GM23338 (cell line): ENCODE data around the gene NEK4. TPM values are rescaled to one million over a fixed set of nuclear protein-coding genes. Genes with fewer than 3 reads are reported as not detected.

Experiments
- ATAC-seq: fragments of 200-7000 bp; cut with Tn5 transposase; 3 replicates; pipeline ENCODE4 v1.9.1; 2020
- DNase-seq: peaks from one replicate; pipeline ENCODE4 v3.0.0-alpha.2; 2015; ENCODE audit warnings: low spot score
- H2AFZ ChIP-seq: fragments of 200-600 bp; sonication (generic); 2 replicates; pipeline ENCODE4 v1.8.0; 2016; ENCODE audit warnings: antibody characterized with exemption, mild to moderate bottlenecking, moderate library complexity
- H3F3A ChIP-seq: fragments of 200-600 bp; sonication (generic); replicated peaks from 2 replicates; pipeline ENCODE4 v1.8.0; 2017; ENCODE audit warnings: antibody characterized with exemption, mixed run types, low read depth
- H3K27ac ChIP-seq: fragments of 200-600 bp; sonication (generic); 2 replicates; pipeline ENCODE4 v1.6.1; 2016; ENCODE audit warnings: low read depth
- H3K27me3 ChIP-seq: fragments of 200-600 bp; sonication (generic); 2 replicates; pipeline ENCODE4 v1.8.0; 2016; ENCODE audit warnings: mild to moderate bottlenecking, mixed run types, moderate library complexity; ENCODE audit not compliant: insufficient read depth
- H3K36me3 ChIP-seq: fragments of 200-600 bp; sonication (generic); 2 replicates; pipeline ENCODE4 v1.8.0; 2016; ENCODE audit warnings: mild to moderate bottlenecking; ENCODE audit not compliant: insufficient read depth
- H3K4me1 ChIP-seq: fragments of 200-600 bp; sonication (generic); 2 replicates; pipeline ENCODE4 v1.8.0; 2016; ENCODE audit warnings: mild to moderate bottlenecking, moderate library complexity; ENCODE audit not compliant: insufficient read depth
- H3K4me2 ChIP-seq: fragments of 200-600 bp; sonication (generic); 2 replicates; pipeline ENCODE4 v1.7.1; 2017; ENCODE audit warnings: mixed run types
- H3K4me3 ChIP-seq: fragments of 200-600 bp; sonication (generic); 2 replicates; pipeline ENCODE4 v1.6.1; 2016; ENCODE audit warnings: mixed run types
- H3K79me2 ChIP-seq: fragments of 200-600 bp; sonication (generic); replicated peaks from 2 replicates; pipeline ENCODE4 v1.8.0; 2017; ENCODE audit warnings: mild to moderate bottlenecking; ENCODE audit not compliant: insufficient read depth
- H3K9me2 ChIP-seq: fragments of 200-600 bp; sonication (generic); 2 replicates; pipeline ENCODE4 v1.8.0; 2017; ENCODE audit not compliant: insufficient read depth
- H4K20me1 ChIP-seq: fragments of 200-600 bp; sonication (generic); replicated peaks from 2 replicates; pipeline ENCODE4 v1.8.0; 2017; ENCODE audit warnings: mild to moderate bottlenecking; ENCODE audit not compliant: insufficient read depth
- H3K27ac Mint-ChIP-seq: 2 replicates; pipeline ENCODE4 v1.8.0; 2020; ENCODE audit warnings: inconsistent platforms, mild to moderate bottlenecking, moderate library complexity, mixed read lengths
- H3K27me3 Mint-ChIP-seq: 3 replicates; pipeline ENCODE4 v1.8.0; 2022; ENCODE audit warnings: low read depth, mild to moderate bottlenecking, moderate library complexity, mixed read lengths, inconsistent platforms; ENCODE audit not compliant: insufficient read depth, poor library complexity
- H3K36me3 Mint-ChIP-seq: 3 replicates; pipeline ENCODE4 v1.8.0; 2021; ENCODE audit warnings: low read depth, mild to moderate bottlenecking, inconsistent platforms, moderate library complexity, mixed read lengths
- H3K4me1 Mint-ChIP-seq: 3 replicates; pipeline ENCODE4 v1.8.0; 2020; ENCODE audit warnings: mild to moderate bottlenecking, inconsistent platforms, mixed read lengths
- H3K4me3 Mint-ChIP-seq: 3 replicates; pipeline ENCODE4 v1.8.0; 2021; ENCODE audit warnings: moderate library complexity, mild to moderate bottlenecking, inconsistent platforms, mixed read lengths
- H3K9me3 Mint-ChIP-seq: 3 replicates; pipeline ENCODE4 v1.8.0; 2020; ENCODE audit warnings: moderate library complexity, mild to moderate bottlenecking, inconsistent platforms, mixed read lengths
- EZH2 ChIP-seq: fragments of 200-600 bp; sonication (generic); IDR thresholded peaks from one replicate; pipeline ENCODE4 v1.8.0; 2017; ENCODE audit warnings: antibody characterized with exemption, mild to moderate bottlenecking, low read depth; ENCODE audit not compliant: unreplicated experiment
- JUNB ChIP-seq: IDR thresholded peaks from one replicate; pipeline ENCODE4 v1.6.1; 2016; ENCODE audit warnings: antibody characterized with exemption; ENCODE audit not compliant: unreplicated experiment
- NANOG ChIP-seq: IDR thresholded peaks from 2 replicates; pipeline ENCODE4 v1.6.1; 2016; ENCODE audit warnings: antibody characterized with exemption, borderline replicate concordance
- REST ChIP-seq: IDR thresholded peaks from one replicate; pipeline ENCODE4 v1.6.1; 2018; ENCODE audit warnings: antibody characterized with exemption; ENCODE audit not compliant: unreplicated experiment
- ZNF114 ChIP-seq: fragments of 250-450 bp; sonication (Bioruptor Pico); IDR thresholded peaks from 2 replicates; pipeline ENCODE4 v1.5.0; 2020; ENCODE audit warnings: mild to moderate bottlenecking, moderate library complexity
- ZNF462 ChIP-seq: fragments of 250-450 bp; sonication (Bioruptor Pico); IDR thresholded peaks from 2 replicates; pipeline ENCODE4 v1.5.0; 2020; ENCODE audit warnings: mild to moderate bottlenecking, moderate library complexity
- polyA plus RNA-seq: library from polyadenylated mRNA; unstranded; fragments of >200 nt; fragmentation: Nextera tagmentation; extraction: Ambion mirVana; gene quantifications from 2 replicates; pipeline ENCODE4 v1.2.1, GENCODE V29; 2016
- total RNA-seq: library from RNA; depleted of rRNA; stranded (reverse); fragments of >200 nt; shearing (Covaris generic); gene quantifications from 2 replicates; pipeline ENCODE4 v1.2.3, GENCODE V29; 2014
- TF ChIP-seq, protein P1 (sequence below), 2 experiments: fragments of 200-600 bp in 1 of 2; sonication (generic) in 1 of 2; conservative IDR thresholded peaks; 2 replicates each; pipeline versions ENCODE4 v1.5.1 to v1.6.1; 2016 to 2017; ENCODE audit warnings: antibody characterized with exemption in 2 of 2, low read depth in 2 of 2, mild to moderate bottlenecking in 2 of 2, moderate library complexity in 1 of 2

The NEK4 gene
- total and polyA plus RNA-seq, 2 experiments from 2014 or later, result 8.6 to 42.7 TPM

GRCh38 chr3:52763466-52763865, 7.3 kb downstream of the NEK4 start (continued):
- TF ChIP-seq ZNF462 (CRISPR knock-in tag) (no peak), NANOG (no peak)

DNA sequence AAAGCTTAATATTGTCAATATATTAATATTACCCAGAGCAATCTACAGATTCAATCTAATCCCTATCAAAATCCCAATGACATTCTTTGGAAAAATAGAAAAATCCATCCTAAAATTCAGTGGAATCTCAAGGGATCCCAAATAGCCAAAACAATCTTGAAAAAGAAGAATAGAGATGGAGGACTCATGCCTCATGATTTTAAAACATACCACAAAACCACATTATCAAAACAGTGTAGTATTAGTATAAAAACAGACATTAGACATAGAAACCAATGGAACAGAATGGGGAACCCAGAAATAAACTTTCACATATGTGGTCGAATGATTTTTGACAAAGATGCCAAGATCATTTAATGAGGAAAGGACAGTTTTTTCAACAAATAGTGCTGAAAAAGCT, 14.6 kb downstream of the NEK4 start:
- Histone ChIP-seq H3K4me2 (no peak overlapping the region), H4K20me1 (0 out of 2 replicates have a peak, but pooled peaks cover 4% of the 10 kb centered on the region), H3F3A (no peaks in the 10 kb centered on the region), H3K36me3 (peaks cover 17% of the 10 kb centered on the region), H3K27me3 (no peaks in the 10 kb centered on the region), H3K9me2 (no peaks in the 10 kb centered on the region), H3K79me2 (no peaks in the 10 kb centered on the region), H3K27ac (no peak overlapping the region), H2AFZ (no peak overlapping the region), H3K4me1 (no peaks in the 10 kb centered on the region), H3K4me3 (no peak overlapping the region)
- no peak overlapping the region for H3K4me3 Mint-ChIP-seq
- DNase-seq (no peak), ATAC-seq (no peak)
- no peaks in the 10 kb centered on the region for H3K27me3 Mint-ChIP-seq
- H3K4me1 Mint-ChIP-seq, result no peaks in the 10 kb centered on the region
- TF ChIP-seq, protein P1, sequence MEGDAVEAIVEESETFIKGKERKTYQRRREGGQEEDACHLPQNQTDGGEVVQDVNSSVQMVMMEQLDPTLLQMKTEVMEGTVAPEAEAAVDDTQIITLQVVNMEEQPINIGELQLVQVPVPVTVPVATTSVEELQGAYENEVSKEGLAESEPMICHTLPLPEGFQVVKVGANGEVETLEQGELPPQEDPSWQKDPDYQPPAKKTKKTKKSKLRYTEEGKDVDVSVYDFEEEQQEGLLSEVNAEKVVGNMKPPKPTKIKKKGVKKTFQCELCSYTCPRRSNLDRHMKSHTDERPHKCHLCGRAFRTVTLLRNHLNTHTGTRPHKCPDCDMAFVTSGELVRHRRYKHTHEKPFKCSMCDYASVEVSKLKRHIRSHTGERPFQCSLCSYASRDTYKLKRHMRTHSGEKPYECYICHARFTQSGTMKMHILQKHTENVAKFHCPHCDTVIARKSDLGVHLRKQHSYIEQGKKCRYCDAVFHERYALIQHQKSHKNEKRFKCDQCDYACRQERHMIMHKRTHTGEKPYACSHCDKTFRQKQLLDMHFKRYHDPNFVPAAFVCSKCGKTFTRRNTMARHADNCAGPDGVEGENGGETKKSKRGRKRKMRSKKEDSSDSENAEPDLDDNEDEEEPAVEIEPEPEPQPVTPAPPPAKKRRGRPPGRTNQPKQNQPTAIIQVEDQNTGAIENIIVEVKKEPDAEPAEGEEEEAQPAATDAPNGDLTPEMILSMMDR (conservative IDR thresholded peaks at IDR 0.05; ENCODE audit: low read depth in 2 of 2), result no peak
- TF ChIP-seq NANOG (no peak), ZNF114 (CRISPR knock-in tag) (no peak), EZH2 (no peak), REST (no peak), JUNB (no peak)
- H3K9me3 Mint-ChIP-seq, result no peaks in the 10 kb centered on the region
- H3K36me3 Mint-ChIP-seq, result peaks cover 51% of the 10 kb centered on the region; the same call in 2 of the 3 replicates
- H3K27ac Mint-ChIP-seq, result no peak overlapping the region
